ENCODE data around the gene NBDY. TPM values are rescaled to one million over a fixed set of nuclear protein-coding genes. Genes with fewer than 3 reads are reported as not detected.

Gene NBDY
- total and polyA plus RNA-seq, 7 donors = 5.2 to 15.6 (median 6.7) TPM

- ATAC-seq = peak; percentile 61 to 84 (median 70)
- TF ChIP-seq, protein P1, sequence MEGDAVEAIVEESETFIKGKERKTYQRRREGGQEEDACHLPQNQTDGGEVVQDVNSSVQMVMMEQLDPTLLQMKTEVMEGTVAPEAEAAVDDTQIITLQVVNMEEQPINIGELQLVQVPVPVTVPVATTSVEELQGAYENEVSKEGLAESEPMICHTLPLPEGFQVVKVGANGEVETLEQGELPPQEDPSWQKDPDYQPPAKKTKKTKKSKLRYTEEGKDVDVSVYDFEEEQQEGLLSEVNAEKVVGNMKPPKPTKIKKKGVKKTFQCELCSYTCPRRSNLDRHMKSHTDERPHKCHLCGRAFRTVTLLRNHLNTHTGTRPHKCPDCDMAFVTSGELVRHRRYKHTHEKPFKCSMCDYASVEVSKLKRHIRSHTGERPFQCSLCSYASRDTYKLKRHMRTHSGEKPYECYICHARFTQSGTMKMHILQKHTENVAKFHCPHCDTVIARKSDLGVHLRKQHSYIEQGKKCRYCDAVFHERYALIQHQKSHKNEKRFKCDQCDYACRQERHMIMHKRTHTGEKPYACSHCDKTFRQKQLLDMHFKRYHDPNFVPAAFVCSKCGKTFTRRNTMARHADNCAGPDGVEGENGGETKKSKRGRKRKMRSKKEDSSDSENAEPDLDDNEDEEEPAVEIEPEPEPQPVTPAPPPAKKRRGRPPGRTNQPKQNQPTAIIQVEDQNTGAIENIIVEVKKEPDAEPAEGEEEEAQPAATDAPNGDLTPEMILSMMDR (IDR thresholded peaks at IDR 0.05) = peak; percentile 43
- Histone ChIP-seq H3K4me1 (no peaks in the 10 kb centered on the region), H3K27ac (peak overlapping the region; percentile 23), H3K9me3 (no peaks in the 10 kb centered on the region), H3K27me3 (ENCODE audit: insufficient read depth in 3 of 3, low read length in 2 of 3) (no peaks in the 10 kb centered on the region), H3K36me3 (ENCODE audit: insufficient read depth in 1 of 2, low read depth in 1 of 2) (no peaks in the 10 kb centered on the region), H3K4me3 (peak overlapping the region; percentile 45)
- WGBS, 3 donors = 29 to 33% methylated on average over 3 of the region's 3 CpGs; no CpG with 5 or more reads in 1 of the 3 donors
- intact Hi-C loops (cut with DNase I) = no loop called here
- peak in 1 of 2 donors; percentile 31 for DNase-seq
These were observed 59.2 kb downstream of the NBDY start for GRCh38 chrX:56788229-56788628.

DNA sequence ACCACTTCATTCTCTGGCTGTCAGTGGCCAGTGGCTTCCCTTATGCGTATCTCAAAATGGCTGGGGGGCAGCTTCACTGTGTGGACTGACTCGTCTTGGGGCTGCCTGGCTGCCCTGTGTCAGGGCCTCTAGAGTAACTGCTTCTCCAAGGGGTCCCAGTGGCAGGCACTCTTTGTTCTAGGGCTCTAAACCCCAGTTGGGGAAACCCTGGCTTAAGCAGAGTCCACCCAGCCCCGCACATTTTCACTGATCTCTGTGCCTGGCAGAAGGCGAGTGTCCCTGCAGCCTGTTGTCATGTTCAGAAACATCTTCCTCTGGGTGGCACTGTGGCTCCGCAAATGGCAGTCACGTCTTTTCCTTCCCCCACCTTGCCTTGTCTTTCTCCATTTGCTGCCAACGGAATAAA, 59.7 kb downstream of the NBDY start:
- WGBS, 3 donors = 22 to 97% (median 35%) methylated on average over 6 to 7 of the region's 7 CpGs
- Histone ChIP-seq H3K4me1 (no peaks in the 10 kb centered on the region), H3K27ac (peak overlapping the region; percentile 23), H3K36me3 (ENCODE audit: insufficient read depth in 1 of 2, low read depth in 1 of 2) (no peaks in the 10 kb centered on the region), H3K9me3 (no peaks in the 10 kb centered on the region), H3K27me3 (ENCODE audit: insufficient read depth in 3 of 3, low read length in 2 of 3) (no peaks in the 10 kb centered on the region), H3K4me3 (peak overlapping the region; percentile 45)
- intact Hi-C loops (cut with DNase I) = no loop called here
- DNase-seq (peak; percentile 79 to 86), ATAC-seq (peak; percentile 47 to 85 (median 71))
- TF ChIP-seq, protein P1 (IDR thresholded peaks at IDR 0.05) = no peak

DNA sequence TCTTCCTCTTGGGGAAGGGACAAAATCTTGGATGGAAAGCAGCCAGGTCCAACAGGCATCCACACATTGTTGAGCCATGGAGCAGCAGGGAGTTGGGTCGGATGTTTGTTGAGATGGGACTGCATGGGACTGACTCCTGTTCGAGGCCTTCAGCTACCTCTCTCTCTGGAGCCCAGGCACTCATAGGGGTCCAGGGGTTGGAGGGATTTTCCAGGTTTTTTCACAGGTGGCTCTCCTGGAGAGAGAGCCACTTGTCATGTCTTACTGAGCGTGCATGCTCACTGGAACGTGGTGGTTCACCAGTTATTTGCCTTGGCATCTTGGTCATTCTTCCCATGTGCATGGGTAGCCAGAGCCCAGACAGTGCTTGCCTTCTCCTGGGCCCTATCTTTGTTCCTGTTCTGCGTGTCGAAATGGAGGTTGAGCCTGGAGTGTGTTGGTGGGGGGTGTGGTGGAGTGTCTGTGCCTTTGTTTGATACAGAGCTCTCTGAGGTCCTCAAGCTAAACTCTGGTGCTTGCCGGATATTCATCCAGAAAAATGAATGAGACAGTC, 60.6 kb downstream of the NBDY start:
- WGBS, 3 donors = 76 to 91% (median 87%) methylated on average over 6 to 7 of the region's 7 CpGs
- H3K9me3 ChIP-seq = no peaks in the 10 kb centered on the region
- H3K36me3 ChIP-seq (ENCODE audit: insufficient read depth in 1 of 2, low read depth in 1 of 2) = no peaks in the 10 kb centered on the region
- no peak for DNase-seq
- H3K27me3 ChIP-seq (ENCODE audit: insufficient read depth in 3 of 3, low read length in 2 of 3) = no peaks in the 10 kb centered on the region
- no peak overlapping the region for H3K4me3 ChIP-seq
- H3K27ac ChIP-seq = no peak overlapping the region
- TF ChIP-seq, protein P1 (IDR thresholded peaks at IDR 0.05) = no peak
- intact Hi-C loops (cut with DNase I) = loop anchor here in 1 of 2 donors (10.0 kb wide), 1 partner anchor 1235 kb away; no protein-coding TSS in a partner anchor
- no peak for ATAC-seq
- no peaks in the 10 kb centered on the region for H3K4me1 ChIP-seq

DNA sequence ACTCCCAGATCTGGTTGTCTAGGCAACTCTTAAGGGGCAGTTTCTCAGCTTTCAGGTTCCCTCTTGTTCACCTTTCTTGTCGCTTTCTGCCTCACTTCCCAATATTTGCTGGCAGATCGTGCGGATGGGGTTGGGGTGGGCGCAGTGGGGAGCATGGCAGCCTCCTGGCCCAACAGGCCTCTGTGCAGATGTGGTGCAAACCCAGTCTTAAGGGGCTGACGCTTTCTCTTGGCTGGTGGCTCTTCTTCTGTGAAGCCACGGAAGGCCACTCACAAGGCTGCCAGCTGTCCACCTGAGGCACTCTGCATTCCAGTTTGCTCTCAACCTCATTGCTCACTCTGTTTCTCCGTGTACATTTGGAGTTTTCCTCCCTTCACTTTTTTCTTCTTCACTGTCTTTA, 61.7 kb downstream of the NBDY start:
- H3K9me3 ChIP-seq = no peaks in the 10 kb centered on the region
- TF ChIP-seq, protein P1 (IDR thresholded peaks at IDR 0.05) = no peak
- H3K4me3 ChIP-seq = no peak overlapping the region
- no peaks in the 10 kb centered on the region for H3K27me3 ChIP-seq (ENCODE audit: insufficient read depth in 3 of 3, low read length in 2 of 3)
- H3K36me3 ChIP-seq (ENCODE audit: insufficient read depth in 1 of 2, low read depth in 1 of 2) = no peaks in the 10 kb centered on the region
- ATAC-seq = no peak
- no peaks in the 10 kb centered on the region for H3K4me1 ChIP-seq
- 92 to 96% (median 96%) methylated on average over 7 of the region's 7 CpGs for WGBS, 3 donors
- H3K27ac ChIP-seq = no peak overlapping the region
- DNase-seq = no peak
- intact Hi-C loops (cut with DNase I) = loop anchor here in 1 of 2 donors (10.0 kb wide), 1 partner anchor 1234 kb away; no protein-coding TSS in a partner anchor

GRCh38 chrX:56791456-56791855, 62.4 kb downstream of the NBDY start:
- Histone ChIP-seq H3K4me1 (no peaks in the 10 kb centered on the region), H3K9me3 (no peaks in the 10 kb centered on the region), H3K36me3 (ENCODE audit: insufficient read depth in 1 of 2, low read depth in 1 of 2) (no peaks in the 10 kb centered on the region), H3K4me3 (no peak overlapping the region), H3K27ac (no peak overlapping the region), H3K27me3 (ENCODE audit: insufficient read depth in 3 of 3, low read length in 2 of 3) (no peaks in the 10 kb centered on the region)
- intact Hi-C loops (cut with DNase I) = loop anchor here in 1 of 2 donors (10.0 kb wide), 1 partner anchor 1233 kb away; no protein-coding TSS in a partner anchor
- ATAC-seq (no peak), DNase-seq (no peak)
- TF ChIP-seq, protein P1 (IDR thresholded peaks at IDR 0.05) = no peak
- 66 to 86% (median 76%) methylated on average over 3 of the region's 3 CpGs for WGBS, 3 donors
